Measurements from ENCODE around the gene PTGR3. TPM values are rescaled to one million over a fixed set of nuclear protein-coding genes. Genes with fewer than 3 reads are reported as not detected.

Gene PTGR3
- total RNA-seq, 1 experiment from 2014 or later, result 1.6 TPM

DNA sequence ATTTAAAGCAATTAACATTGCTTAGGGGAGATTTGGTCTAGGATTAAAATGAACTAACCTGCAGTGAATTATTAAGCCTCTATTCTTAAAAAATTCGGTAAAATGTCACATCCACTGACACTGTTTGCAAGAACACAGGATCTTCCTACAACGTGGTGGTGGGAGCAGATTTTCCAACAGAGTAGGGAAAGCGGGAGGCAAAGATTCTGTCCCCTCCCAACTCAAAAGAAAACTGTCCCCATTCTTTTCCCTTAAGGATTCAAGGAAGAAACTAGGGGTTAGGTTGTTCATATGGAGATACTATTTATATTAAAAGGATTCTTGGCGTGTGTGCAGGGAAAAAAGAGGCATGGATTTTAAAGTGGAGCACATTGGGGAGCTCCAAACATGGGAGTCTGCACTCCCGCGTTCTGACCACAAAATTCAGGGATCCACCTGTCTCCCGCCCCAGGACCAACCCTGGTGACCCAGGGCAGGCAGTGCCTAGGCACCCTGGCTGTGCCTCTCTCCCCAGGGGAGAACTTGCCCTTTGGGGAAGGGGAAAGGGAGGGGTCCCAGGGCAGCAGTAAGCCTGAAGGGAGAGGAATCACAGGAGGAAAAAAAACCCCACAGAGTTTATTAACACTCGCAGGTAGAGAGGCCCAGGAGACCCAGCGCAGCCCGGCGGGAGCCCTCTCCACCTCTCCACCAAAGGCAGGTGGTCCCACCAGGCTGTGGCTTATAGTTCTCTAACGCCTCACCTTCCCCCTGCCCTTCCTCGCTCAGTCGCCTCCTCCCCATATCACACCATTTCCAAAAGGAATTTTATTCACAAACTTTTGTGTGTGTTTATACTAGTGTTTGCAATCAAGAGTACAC is 2.3 kb downstream of the PTGR3 start:
- Histone ChIP-seq H3K14ac (ENCODE audit: insufficient read depth, low read length) (no peak overlapping the region), H2BK5ac (ENCODE audit: insufficient read length, low read length) (no peak overlapping the region), H3K27ac (ENCODE audit: insufficient read length, low read depth, low read length) (no peak overlapping the region), H3T11ph (ENCODE audit: low read length) (no peak overlapping the region), H3K4ac (ENCODE audit: low read depth, low read length) (no peak overlapping the region), H4K8ac (replicated peaks; ENCODE audit: insufficient read length, low read depth, low read length) (no peak overlapping the region), H3K56ac (ENCODE audit: insufficient read length, low read depth, low read length) (no peak overlapping the region), H3K79me2 (ENCODE audit: insufficient read depth, low read length) (no peaks in the 10 kb centered on the region), H3K23ac (ENCODE audit: insufficient read length, low read depth, low read length) (no peak overlapping the region), H2AK5ac (ENCODE audit: insufficient read length, low read length) (no peak overlapping the region), H3K9me3 (ENCODE audit: control insufficient read depth, low read depth, low read length) (no peaks in the 10 kb centered on the region), H3K23me2 (ENCODE audit: insufficient read length, low read depth, low read length, poor library complexity, severe bottlenecking) (peaks cover 36% of the 10 kb centered on the region), H2BK15ac (ENCODE audit: low read depth, low read length) (no peak overlapping the region), H3K18ac (ENCODE audit: insufficient read length, low read depth, low read length) (no peak overlapping the region), H4K20me1 (ENCODE audit: control insufficient read depth, insufficient read depth, insufficient read length) (no peaks in the 10 kb centered on the region), H3K27me3 (ENCODE audit: insufficient read depth, low read length) (peaks cover 63% of the 10 kb centered on the region), H2BK120ac (ENCODE audit: low read depth, low read length, poor library complexity, severe bottlenecking) (no peak overlapping the region), H2BK20ac (ENCODE audit: low read depth, low read length, poor library complexity, severe bottlenecking) (no peak overlapping the region), H3K79me1 (ENCODE audit: insufficient read depth, low read depth, low read length, poor library complexity, severe bottlenecking) (no peaks in the 10 kb centered on the region), H3K9ac (ENCODE audit: extremely low read depth, insufficient read length, low read length) (no peak overlapping the region), H4K5ac (ENCODE audit: insufficient read length, low read depth, low read length) (no peak overlapping the region), H4K91ac (ENCODE audit: insufficient read length, low read depth, low read length) (no peak overlapping the region), H3K4me2 (ENCODE audit: insufficient read depth, insufficient read length, low read length) (peak overlapping the region; percentile 83), H3K4me1 (ENCODE audit: insufficient read depth, low read length) (no peaks in the 10 kb centered on the region; the same call in 1 of the 2 replicates), H2AFZ (ENCODE audit: low read length) (no peak overlapping the region), H2BK12ac (ENCODE audit: insufficient read length, low read depth, low read length) (no peak overlapping the region)
- peaks cover 84% of the 10 kb centered on the region for H3K27me3 Mint-ChIP-seq (ENCODE audit: low read depth)
- peaks cover 46 to 49% of the 10 kb centered on the region in 2 experiments for H3K4me1 Mint-ChIP-seq
- peaks cover 0 to 2% (median 0%) of the 10 kb centered on the region in 3 experiments; a peak in 3 of 7 replicates for H3K36me3 Mint-ChIP-seq (ENCODE audit: insufficient read depth in 1 of 3, low read depth in 3 of 3)
- peaks cover 0 to 7% of the 10 kb centered on the region in 2 experiments; a peak in 1 of 5 replicates for H3K9me3 Mint-ChIP-seq
- TF ChIP-seq, protein P1, sequence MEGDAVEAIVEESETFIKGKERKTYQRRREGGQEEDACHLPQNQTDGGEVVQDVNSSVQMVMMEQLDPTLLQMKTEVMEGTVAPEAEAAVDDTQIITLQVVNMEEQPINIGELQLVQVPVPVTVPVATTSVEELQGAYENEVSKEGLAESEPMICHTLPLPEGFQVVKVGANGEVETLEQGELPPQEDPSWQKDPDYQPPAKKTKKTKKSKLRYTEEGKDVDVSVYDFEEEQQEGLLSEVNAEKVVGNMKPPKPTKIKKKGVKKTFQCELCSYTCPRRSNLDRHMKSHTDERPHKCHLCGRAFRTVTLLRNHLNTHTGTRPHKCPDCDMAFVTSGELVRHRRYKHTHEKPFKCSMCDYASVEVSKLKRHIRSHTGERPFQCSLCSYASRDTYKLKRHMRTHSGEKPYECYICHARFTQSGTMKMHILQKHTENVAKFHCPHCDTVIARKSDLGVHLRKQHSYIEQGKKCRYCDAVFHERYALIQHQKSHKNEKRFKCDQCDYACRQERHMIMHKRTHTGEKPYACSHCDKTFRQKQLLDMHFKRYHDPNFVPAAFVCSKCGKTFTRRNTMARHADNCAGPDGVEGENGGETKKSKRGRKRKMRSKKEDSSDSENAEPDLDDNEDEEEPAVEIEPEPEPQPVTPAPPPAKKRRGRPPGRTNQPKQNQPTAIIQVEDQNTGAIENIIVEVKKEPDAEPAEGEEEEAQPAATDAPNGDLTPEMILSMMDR (conservative IDR thresholded peaks at IDR 0.05), result no peak
- DNase-seq, result no peak
- no CpG with 5 or more reads among the region's 14 CpGs for WGBS (ENCODE audit: extremely low coverage, insufficient read length, low lambda C conversion rate)
- no peak overlapping the region for H3K27ac Mint-ChIP-seq
- H3K4me3 Mint-ChIP-seq, result peak overlapping the region; percentile 64 to 89
